HG03457 (cell line): ENCODE measurements around the gene PLCG1.
"Not testable (repeated sequence)": the region's sequence is repeated elsewhere in the genome, so short reads cannot be mapped to it uniquely, and the experiment has no call there.

Source experiments
- ATAC-seq: cut with Tn5 transposase; IDR thresholded peaks from one replicate; pipeline ENCODE4 v1.9.1; 2021; ENCODE audit warnings: moderate number of reproducible peaks; ENCODE audit not compliant: unreplicated experiment

PLCG1 gene

DNA sequence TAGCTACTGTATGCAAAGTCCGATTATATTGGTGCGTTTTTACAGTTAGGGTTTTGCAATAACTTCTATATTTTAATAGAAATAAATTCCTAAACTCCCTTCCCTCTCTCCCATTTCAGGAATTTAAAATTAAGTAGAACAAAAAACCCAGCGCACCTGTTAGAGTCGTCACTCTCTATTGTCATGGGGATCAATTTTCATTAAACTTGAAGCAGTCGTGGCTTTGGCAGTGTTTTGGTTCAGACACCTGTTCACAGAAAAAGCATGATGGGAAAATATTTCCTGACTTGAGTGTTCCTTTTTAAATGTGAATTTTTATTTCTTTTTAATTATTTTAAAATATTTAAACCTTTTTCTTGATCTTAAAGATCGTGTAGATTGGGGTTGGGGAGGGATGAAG lies 13.7 kb upstream of the PLCG1 start:
- ATAC-seq, result no peak

DNA sequence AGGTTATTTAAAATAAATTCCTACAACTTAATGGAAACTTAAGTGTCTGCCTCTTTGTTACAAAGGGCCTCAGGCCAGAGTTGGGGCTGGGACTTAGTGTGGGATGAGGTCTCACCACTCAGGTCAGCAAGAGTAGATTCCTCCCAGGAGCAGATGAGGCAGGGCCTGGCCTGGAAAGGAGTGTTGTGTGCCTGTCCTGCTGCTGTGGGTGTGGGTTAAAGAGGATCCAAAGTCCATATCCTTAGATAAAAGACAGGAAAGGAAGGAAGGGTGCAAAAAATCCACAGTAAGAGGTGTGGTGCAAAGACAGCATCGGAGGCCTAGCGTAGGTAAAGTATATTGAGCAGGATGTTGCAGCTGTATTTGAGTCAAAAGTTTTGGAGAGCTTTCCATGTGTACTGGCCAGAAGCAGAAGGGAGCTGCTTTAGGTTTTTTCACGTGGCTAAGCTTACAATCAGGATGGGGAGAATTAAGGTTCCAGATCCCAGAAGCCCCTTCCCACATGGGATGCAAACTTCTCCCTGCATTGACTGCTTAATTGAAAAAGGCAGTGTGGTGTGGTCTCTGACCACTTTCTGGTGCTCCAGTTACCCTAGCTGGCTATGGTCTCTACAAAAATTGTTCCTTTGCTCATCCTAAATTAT lies 12.8 kb upstream of the PLCG1 start:
- ATAC-seq, result no peak

DNA sequence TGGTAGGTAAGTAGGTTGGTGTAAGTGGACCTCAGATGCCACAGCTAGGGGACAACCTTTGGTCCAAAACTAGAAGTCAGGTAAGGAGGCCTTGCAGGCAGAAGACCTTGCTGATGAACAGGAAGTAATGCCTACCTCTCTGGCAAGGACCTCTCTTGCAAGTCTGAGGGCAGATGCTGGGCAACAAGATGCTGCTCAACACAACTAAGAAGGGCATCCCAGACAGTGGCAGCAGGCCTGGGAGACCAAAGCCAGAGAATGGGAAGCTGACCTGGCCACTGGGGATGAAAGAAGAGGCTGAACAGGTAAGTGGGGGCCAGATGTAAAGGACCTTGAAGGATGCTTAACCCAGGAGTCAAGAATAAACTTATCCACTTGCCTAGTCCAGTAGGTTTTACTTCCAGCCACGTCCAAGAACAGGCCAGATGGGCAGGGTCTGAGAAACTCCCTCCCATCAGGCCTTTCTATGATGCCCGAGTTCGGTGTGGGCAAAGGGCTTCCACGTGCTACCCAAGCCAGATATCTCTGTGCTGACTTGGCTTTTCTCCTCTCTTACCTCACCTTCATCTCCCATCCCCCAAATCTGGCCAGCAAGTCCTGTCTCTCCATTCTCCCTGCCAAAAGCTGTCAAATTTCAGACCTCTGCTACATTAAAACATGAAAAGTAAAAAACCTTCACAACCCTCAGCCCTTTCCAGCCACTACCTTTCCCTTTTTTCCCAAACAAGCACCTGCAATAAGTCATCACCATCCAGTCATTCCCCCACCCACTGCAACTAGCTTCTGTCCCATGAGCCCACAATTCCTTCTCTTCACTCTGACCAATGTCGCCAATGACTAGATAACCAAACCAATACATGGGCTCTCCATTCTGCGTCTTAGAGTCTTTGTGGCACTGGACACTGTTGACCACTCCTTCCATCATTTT lies 11.5 kb upstream of the PLCG1 start:
- no peak for ATAC-seq

DNA sequence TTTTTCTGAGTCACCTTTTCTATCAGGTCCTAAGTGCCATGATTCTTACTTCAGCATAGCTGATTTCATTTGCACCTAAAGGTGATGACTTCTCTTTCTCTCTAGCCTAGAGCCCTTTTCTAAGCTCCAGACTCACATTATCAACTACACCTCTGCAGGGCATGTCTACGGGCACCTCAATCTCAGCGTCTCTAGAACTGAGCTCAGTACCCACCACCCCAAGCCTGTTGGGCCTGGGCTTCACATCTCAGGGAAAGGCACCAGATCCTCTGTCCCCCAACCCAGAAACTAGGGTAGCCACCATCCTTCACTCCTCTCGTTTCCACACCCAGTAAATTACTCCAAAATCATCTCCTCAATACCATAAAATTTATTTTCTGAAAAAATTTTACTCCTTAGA lies 10.6 kb upstream of the PLCG1 start:
- no peak for ATAC-seq

DNA sequence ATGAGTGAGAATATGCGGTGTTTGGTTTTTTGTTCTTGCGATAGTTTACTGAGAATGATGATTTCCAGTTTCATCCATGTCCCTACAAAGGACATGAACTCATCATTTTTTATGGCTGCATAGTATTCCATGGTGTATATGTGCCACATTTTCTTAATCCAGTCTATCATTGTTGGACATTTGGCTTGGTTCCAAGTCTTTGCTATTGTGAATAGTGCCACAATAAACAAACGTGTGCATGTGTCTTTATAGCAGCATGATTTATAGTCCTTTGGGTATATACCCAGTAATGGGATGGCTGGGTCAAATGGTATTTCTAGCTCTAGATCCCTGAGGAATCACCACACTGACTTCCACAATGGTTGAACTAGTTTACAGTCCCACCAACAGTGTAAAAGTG lies 9.0 kb upstream of the PLCG1 start:
- ATAC-seq, result not testable (repeated sequence)

DNA sequence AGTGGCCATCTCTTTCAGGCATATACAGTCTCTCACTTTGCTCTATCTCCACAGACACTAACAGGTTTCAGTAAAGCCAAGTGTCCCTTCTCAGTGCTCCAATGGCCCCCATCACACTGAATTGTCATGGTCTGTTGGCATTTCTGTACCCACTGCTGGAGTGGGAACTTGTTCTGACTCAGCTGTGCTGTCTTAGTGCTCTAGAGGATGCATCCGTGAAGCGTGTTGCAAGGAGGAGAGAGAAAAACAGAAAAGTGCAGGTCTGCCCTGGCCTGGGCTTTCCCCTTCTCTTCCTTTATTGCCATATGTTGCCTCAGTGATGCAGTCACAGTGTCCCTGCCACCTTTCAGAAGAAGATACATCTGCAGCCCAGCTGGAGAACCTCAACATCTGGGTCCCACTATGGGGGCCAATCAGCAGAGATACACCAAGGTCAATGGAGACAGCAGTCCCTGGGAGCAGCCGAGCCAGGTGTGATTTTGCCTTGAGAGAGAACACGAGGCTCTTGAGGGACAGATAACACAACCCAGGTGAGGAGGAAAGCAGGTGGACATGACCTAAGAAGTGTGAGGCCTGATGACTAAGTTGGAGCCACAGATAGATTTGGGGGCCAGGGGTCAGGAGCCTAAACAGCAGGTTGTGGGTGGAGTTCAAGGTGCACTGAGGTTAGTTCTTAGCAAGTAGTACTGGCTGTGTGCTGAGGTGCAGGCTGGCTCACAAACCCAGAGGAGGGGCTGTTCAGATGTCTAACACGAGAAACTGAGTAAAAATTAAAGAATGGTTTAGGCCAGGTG lies 5.6 kb upstream of the PLCG1 start:
- no peak for ATAC-seq

DNA sequence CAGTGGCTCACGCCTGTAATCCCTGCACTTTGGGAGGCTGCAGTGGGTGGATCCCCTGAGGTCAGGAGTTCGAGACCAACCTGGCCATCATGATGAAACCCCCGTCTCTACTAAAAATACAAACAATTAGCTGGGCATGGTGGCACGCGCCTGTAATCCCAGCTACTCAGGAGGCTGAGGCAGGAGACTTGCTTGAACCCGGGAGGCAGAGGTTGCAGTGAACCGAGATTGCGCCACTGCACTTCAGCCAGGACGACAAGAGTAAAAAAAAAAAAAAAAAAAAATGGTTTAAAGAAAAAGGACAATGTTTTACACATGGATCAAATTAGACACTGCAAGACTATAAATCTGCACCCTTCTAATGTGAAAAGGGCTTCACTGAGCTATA lies 5.0 kb upstream of the PLCG1 start:
- not testable (repeated sequence) for ATAC-seq

DNA sequence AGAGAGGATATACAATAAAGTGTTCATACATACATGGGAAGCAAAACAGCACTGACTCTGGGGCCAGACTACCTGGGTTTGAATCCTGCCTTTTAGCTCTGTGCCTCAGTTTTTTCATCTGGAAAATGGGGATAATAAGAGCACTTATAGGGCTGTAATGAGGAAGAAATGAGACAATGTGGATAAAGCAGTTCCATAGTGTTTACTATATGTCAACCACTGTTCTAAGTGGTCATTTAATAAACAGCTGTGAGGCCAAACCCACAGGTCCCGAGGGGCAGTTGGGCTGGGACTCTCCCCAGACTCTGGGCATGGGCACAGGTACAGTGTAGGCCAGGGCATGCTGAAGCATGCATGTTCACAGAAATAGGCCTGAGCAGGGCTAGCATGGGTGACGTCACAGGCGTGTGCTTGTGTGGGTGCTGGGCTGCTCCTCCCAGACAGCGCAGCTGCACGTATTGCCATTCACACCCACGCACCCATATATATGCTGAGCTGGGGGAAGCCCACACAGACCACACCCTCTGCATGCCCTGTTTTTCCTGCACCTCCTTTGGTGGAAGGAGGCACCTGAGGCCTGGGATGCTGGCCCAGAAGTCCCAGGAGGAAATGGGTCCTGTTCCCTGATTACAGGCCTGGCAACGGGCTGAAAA lies 3.5 kb upstream of the PLCG1 start:
- no peak for ATAC-seq

DNA sequence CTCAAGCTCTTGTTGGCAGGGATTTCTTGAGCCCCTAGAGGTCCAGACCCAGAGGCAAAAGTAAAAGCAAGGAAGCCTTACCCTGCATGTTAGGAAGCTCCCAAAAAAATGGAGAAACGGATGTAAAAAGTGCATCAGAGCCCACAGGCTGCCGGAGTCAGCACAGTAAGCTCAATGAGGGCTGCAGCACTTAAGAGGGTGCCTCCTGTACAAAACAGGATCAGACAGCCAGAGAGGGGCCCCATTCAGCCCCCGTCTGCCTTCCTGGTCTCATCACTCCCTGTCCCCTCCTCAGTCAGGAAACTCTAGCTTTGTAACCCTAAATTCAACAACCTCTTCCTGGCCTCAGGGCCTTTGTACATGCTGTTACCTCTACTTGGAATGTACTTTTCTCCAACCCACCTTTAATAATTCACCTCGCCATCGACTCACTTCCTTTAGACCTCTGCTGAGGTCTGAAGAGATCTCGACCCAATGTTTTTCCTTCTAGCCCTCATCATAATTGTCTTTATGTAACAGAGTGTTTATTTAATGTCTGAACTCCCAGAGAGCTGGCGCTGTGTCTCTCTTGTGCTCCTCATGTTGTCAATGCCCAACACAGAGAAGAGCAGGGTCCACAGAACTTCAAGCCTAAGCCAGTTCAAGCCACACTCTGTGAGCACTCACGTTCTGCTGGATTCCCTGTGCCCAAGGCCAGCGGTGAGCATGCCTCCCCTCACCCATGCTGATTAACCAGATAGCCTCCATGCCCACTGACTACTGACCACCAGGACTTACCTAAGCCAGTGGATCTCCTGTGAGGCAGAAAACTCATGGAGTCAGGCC lies 2.8 kb upstream of the PLCG1 start:
- no peak for ATAC-seq

DNA sequence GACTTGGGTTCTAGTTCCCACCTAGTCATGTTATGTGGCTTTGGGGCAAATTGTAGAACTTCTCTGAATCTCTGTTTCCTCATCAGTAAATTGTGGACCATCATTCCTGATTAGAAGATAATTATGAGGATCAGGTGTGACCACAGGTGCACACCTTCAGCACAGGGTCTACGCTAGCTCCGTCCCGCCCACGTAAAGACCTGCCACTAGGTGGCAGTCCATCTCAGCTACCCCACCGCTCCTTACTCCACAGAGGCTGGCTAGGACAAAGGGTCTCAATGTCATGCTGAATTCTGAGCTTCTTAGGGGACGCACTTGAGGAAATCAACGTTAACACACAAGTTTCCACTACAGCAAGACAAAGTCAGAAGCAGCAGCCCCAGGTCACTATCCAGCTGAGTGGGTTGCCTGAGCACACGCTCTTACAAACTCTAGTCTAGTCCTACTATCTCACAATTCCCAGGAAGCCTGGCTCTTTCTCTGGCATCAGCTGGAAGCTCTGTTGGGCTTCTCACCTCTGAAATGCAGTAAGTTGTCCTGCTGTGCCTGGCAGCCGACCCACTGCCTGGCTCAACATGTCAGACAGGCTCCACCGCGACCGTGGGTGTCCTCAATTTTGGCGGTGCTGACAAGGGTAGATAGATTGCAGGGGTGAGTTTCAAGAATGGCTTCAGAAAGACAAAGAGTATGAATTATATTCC lies 2.0 kb upstream of the PLCG1 start:
- no peak for ATAC-seq

DNA sequence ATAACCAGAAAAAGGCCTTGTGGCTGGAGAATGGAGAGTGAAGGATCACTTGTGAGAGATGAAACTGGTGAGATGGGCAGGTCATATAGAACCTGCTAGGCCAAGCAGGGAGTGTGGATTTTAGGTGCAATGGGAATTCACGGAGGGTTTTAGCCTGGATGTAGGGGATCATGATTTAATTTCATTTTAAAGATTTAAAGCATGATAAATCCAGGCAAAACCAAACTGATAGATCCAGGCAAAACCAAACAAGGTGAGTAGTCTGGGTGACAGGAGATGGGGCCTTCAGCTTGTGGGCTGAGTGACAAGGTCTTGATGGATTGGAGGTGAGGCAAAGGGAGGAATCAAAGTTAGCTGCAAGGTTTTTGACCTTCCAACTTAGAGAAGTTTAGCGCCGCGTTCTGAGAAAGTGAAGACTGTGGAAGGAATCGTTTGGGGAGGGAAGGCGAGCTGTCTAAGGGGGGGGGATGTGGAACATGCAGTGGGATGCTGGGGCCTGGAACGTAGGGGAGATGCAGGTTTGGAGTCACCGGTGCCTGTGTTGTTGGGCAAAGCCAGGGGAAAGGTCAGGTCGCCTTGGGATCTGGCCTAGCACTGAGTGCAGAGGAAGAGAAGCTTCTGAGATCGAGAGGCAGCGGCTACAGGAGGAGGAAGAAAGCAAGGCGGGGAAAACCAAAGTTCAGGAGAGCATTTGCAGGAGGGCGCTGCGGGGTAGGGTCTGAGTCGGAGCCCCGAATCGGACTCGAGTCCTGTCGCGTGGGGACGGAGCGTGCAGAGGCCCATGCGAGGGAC lies 1.3 kb upstream of the PLCG1 start:
- no peak for ATAC-seq

DNA sequence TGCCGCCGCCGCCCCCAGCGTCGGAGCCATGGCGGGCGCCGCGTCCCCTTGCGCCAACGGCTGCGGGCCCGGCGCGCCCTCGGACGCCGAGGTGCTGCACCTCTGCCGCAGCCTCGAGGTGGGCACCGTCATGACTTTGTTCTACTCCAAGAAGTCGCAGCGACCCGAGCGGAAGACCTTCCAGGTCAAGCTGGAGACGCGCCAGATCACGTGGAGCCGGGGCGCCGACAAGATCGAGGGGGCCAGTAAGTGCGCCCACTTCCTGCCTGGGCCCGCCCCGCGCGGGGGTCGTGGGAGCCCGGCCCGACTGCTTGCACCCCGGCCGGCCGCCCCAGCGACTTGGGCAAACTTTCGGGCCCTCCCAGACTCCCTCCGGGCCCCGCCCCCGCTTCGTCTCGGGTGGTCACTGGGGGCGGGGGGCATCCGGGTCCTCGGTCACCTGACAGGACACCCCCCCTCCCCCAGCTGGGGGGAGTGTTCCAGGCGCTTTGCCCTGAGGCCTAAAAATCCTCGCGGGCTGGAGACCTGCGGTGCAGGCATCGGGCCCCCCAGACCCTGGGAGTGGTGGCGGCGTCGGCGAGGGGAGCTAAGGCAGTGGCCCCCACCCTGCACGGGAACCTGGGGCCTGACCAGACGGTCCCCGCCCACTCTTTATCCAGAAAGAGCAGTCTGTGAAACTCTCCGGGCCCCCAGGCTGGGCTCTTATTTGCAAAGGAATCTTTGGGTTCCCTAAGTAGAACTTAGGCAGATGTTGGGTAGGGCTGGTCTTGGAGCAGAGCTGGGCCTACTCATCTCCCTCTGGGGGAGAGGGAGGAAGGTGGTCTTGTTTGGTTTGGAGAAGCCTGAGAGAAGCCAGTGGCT lies 501 bp downstream of the PLCG1 start:
- ATAC-seq, result peak; percentile 2

DNA sequence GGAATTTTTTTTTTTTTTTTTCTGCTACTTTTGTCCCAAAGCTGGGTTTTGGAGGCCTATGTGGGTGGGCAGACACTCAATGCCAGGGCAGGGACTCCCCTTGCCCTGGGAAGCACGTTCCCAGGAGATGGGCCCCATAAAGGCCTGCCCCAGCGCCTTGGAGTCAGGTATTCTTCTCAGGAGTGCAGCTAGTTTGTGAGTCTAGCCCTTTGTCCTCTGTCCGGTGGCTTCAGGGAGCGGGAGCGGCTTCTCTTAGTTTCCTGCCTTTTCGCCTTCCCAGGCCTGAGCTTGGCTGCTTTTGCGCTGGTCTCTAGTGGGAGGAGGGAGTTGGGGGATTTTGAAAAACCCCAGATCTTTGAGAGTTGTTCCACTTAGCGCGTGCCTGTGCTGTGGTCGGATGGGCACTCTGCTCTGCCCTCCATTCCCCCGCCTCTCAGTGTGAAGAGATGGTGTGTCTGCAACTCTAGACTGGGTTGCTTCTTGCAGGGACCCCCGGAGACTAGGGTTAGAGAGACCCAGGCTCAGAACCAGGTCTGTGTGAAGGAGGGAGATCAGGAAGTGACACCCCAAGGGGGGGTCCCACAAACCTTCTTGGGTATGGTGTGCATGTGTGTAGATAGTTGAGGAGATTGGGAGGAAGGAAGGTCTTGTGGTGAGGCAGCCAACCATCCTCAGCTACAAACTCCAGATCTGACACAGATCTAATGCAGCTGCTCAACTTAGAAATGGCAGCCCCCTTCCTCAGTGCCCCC lies 1.3 kb downstream of the PLCG1 start:
- no peak for ATAC-seq

DNA sequence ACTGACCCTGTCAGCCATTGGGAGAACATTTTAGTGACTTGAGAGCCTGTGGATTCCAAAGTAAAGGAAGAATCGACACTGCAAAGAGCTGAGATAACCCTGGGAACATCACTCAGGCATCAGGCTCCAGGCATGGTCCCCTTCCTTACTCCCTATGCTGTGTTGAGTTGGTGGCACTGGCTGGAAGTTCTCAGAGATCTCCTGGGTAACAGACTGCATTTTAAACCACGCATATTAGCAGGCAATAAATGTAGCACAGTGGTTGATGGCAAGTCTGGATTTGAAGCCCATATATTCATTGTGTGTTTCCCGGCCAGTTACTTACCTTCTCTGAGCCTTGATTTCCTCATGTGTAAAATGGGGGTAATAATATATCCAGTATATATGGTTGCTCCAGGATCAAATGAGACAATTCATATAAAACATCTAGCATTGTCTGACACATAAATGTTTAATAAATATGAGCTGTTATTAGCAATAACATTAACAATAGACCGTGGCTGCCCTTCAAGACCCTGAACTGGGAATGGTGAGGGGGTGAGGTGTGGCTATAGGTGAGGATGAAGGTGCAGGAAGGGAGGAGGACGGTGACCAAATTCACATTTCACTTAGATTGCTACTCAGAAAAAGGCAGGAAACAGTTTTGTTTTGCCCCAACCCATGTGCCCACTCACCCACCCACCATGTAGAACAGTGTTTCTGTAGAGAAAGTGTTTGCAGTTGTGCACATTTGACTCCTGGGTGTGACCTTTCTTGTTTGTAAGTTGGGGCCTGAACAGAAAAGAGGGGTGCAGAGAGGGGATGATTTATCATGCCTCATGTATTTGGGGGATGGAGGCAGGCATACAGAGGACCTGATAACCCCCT lies 2.1 kb downstream of the PLCG1 start:
- ATAC-seq, result no peak

DNA sequence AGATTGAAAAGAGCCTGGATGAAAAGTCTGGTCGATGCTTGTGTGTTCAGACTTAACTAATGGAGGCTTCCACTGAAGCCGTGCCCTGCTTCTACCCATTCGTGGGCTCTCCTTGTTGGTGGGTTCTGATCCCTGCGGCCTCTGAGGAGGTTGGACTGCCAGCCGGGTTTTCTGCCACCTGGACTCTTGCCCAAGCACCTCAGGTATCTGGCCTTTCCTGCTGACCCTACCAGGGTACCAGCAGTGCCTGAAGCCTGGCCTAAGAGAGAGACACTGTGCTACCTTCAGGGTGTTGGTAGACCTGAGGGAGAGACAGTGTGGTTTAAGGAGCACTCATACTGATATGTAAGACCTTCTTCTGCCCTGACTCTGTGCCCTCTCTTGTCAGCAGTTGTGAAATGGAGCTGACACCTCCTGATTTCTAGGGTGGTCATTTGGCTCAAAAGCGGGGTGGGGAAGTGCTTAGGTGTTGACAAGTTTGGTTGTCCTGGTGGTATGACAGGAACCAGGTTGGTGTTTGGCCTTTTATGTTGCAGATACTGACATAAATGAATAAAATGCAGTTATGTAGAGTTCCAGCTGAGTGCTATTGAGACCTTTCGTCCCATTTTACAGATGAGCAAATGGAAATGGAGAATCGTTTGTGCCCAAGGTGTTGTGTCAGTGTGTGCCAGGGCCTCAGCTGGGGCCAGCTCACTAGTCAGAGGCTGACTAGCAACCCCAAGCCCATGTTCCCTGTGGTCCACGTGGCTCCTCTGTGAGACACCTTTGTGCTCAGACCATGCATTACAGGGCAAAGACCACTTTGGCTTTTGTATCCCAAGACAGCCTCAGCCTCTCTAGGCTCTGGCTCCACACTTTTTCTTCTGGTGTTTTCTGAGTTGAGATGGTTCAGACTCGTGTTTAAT lies 3.1 kb downstream of the PLCG1 start:
- no peak for ATAC-seq
